Right kidney (tissue), 1 donor: ENCODE measurements around the gene CERCAM.
A peak's percentile ranks its signal among the peaks of the same experiment; 100 is the strongest.
"Not testable (repeated sequence)": the region's sequence is repeated elsewhere in the genome, so short reads cannot be mapped to it uniquely, and the experiment has no call there.

Experiments used
- DNase-seq: peaks from one replicate; pipeline ENCODE4 v3.0.0-alpha.2; 2016

The CERCAM gene

GRCh38 chr9:128392302-128393144 lies 28.1 kb upstream of the CERCAM start:
- peak; percentile 65 for DNase-seq

- DNase-seq = no peak
Measured at GRCh38 chr9:128393145-128393775, 27.4 kb upstream of the CERCAM start.

GRCh38 chr9:128393970-128394369 lies 26.7 kb upstream of the CERCAM start:
- no peak for DNase-seq

GRCh38 chr9:128394379-128395168 lies 26.1 kb upstream of the CERCAM start:
- no peak for DNase-seq

- no peak for DNase-seq
Measured at GRCh38 chr9:128396970-128397613, 23.6 kb upstream of the CERCAM start.

GRCh38 chr9:128397831-128398230 lies 22.8 kb upstream of the CERCAM start:
- no peak for DNase-seq

- DNase-seq = no peak
Measured at GRCh38 chr9:128399861-128400260, 20.8 kb upstream of the CERCAM start.

GRCh38 chr9:128404560-128404959 lies 16.1 kb upstream of the CERCAM start:
- DNase-seq = no peak

- DNase-seq = no peak
Measured at GRCh38 chr9:128405077-128405779, 15.4 kb upstream of the CERCAM start.

GRCh38 chr9:128405780-128406171 lies 14.9 kb upstream of the CERCAM start:
- DNase-seq = no peak

- no peak for DNase-seq
Measured at GRCh38 chr9:128406848-128407391, 13.7 kb upstream of the CERCAM start.

GRCh38 chr9:128408963-128409431 lies 11.7 kb upstream of the CERCAM start:
- DNase-seq = no peak

- no peak for DNase-seq
Measured at GRCh38 chr9:128409450-128409849, 11.2 kb upstream of the CERCAM start.

- DNase-seq = no peak
Measured at GRCh38 chr9:128409978-128410377, 10.7 kb upstream of the CERCAM start.

- no peak for DNase-seq
Measured at GRCh38 chr9:128411364-128412119, 9.1 kb upstream of the CERCAM start.

GRCh38 chr9:128412120-128412790 lies 8.4 kb upstream of the CERCAM start:
- DNase-seq = no peak

GRCh38 chr9:128413728-128414127 lies 6.9 kb upstream of the CERCAM start:
- DNase-seq = not testable (repeated sequence)

GRCh38 chr9:128414461-128414860 lies 6.2 kb upstream of the CERCAM start:
- DNase-seq = no peak

GRCh38 chr9:128415281-128415680 lies 5.4 kb upstream of the CERCAM start:
- DNase-seq = no peak

GRCh38 chr9:128416014-128416413 lies 4.6 kb upstream of the CERCAM start:
- DNase-seq = no peak
